HG02970 (cell line): ENCODE results near the gene IRX4.

Experiments
- ATAC-seq: cut with Tn5 transposase; IDR thresholded peaks from one replicate; pipeline ENCODE4 v1.9.1; 2021; ENCODE audit warnings: mild to moderate bottlenecking, moderate library complexity, moderate number of reproducible peaks; ENCODE audit not compliant: unreplicated experiment, low FRiP score

IRX4 gene

GRCh38 chr5:1893754-1894153, 11.0 kb upstream of the IRX4 start:
- no peak for ATAC-seq

DNA sequence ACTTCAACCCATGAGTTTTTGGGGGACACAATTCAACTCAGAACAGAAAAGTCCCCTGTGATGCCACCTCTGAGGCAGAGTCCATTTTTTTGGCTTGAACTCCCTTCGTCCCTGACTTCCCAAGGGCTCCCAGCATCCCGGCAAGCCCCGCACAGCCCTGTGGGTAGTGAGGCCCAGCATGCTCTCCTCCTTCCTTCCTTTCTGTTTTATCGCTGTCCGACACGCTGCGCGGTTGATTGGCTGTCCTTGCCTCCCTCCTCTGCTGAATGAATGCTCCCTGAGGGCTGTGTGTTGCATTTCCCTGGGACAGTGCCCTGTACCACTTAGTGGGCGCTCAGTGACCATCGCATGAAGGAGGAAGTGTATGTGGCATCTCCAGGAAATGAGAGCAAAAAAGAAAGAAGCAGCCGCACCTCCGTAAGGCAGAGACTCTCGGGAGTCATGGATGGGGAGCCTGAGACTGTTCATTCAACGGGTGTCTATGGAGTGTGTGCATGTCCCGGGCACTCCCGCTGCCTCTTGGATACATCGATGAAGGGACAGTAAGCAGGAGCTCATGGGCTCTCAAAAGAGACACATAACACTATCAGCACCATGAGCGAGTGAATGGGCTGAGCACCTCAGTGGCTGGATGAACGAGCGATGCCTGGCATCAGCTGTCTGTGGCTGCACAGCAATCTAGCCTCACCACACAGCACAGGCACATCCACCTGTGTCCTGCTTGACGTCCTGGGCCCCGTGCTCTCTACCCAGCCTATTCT, 10.1 kb upstream of the IRX4 start:
- ATAC-seq = no peak

GRCh38 chr5:1892211-1892610, 9.5 kb upstream of the IRX4 start:
- no peak for ATAC-seq

GRCh38 chr5:1891391-1891790, 8.7 kb upstream of the IRX4 start:
- no peak for ATAC-seq

GRCh38 chr5:1890296-1890695, 7.6 kb upstream of the IRX4 start:
- ATAC-seq = no peak

DNA sequence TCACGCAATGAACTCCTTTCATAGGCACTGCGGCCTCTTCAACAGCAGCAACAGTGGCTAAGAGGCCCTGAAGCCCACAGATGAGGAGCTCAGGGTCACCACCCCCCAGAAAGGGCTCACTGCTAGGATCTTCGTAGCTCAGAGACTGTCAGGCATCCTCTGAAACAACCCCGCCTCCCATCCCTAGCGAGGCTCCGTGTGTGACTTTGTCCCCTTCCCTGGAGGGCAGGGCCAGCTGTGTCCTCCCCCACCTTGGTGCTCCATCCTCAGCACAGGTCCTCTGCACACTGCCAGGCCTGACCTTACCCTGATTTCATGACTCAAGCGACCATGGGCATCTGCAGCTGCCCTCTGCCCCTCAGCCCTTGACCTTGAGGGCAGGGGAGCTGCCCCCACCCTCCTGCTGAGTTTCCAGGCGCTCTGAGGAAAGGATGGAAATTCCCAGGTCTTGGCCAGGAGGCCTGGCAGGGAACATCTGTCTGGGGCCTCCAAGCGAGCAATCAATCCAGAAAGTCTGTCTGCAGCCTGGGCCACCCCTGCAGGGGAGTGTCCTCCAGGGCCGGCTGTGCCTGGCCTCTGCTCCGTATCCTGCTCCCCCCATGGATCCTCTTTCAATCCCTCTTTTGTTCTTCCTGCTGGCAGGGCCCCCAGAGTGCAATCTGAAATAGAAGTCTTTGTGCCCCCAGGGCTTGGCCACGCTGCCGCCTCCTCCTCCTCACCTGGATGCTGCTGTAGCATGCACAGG, 6.8 kb upstream of the IRX4 start:
- no peak for ATAC-seq

GRCh38 chr5:1888541-1889251, 6.0 kb upstream of the IRX4 start:
- ATAC-seq = no peak

DNA sequence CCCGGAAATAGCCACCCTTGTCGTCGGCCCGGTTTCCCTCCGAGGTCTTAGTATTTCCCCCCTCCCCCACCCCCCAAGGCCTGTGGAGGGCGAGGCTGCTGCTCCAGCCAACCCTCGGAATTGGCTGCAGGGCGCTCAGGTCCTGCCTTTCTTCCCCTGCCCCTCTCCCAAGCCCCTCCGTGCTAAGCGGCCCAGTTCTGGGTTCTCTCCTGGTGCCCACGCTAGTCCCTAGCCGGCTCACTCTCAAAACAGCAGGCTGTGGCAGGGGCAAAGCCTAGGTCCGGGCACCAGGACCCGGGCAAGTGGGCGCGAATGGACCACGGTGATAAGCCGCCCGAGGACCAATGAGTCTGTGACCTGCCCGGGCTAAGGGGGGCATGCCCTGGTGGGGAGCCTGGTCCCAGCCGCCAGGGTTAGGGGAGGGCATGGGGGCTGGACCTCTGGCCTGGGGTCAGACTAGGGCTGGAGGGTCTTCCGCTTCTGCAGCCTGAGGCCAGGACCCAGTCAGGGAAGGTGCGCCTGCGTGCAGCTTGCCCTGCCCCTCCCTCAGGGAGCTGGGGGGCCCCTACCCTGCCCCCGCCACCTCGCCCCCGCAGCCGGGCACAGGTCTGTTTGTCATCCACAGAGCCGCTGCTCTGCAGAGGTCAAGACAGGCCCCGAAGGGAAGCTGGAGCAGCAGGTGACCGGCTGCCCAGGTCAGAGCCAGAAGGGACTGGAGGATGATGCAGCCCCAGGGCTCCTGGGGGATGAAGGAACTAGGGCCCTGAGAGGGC, 5.0 kb upstream of the IRX4 start:
- no peak for ATAC-seq

DNA sequence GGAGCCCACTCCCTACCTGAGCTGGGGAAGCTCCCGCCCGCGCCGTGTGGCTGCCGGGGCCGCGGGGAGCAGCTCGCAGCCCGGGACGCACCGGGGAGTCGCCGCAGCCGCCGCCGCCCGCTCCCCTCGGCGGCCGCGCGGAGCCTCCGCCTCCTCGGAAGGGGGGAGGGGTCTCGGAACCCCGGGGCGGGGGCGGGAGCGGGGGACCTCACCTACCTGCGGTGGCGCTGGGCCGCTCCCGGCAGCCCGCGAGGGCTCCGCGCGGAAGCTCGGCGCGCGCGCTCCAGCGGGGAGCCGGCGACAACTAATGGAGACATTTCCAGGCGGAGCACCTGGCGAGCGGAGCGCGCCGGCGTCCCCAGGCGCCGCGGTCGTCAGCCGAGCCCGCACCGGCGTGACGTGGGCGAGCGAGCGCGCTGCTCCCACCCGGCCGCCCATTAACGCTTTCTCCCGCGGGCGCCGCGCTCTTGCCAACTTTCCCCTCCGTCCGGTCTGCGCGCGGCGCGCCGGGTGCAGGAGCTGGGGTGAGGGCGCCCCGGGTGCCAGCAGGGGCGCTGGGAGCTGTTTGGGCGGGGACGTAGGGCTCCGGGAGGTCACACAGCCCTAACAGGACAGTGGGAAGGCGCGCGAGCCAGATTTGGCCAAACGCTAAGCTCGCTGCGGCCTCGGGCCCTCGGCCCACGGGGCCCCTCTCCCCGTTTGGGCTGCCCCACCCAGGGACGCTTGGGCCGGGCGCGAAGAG, 4.3 kb upstream of the IRX4 start:
- no peak for ATAC-seq

- no peak for ATAC-seq
Observed at GRCh38 chr5:1885868-1886845, 3.4 kb upstream of the IRX4 start.

GRCh38 chr5:1885404-1885755, 2.7 kb upstream of the IRX4 start:
- no peak for ATAC-seq

GRCh38 chr5:1884678-1885403, 2.1 kb upstream of the IRX4 start:
- no peak for ATAC-seq

GRCh38 chr5:1883925-1884677, 1.4 kb upstream of the IRX4 start:
- no peak for ATAC-seq

GRCh38 chr5:1883120-1883924, 597 bp upstream of the IRX4 start:
- no peak for ATAC-seq

GRCh38 chr5:1881731-1882336, 891 bp downstream of the IRX4 start:
- no peak for ATAC-seq

GRCh38 chr5:1881098-1881572, 1.6 kb downstream of the IRX4 start:
- ATAC-seq = no peak
